Bronchial epithelial cell (primary cell): ENCODE data around the gene PSMD6. TPM values are rescaled to one million over a fixed set of nuclear protein-coding genes. Genes with fewer than 3 reads are reported as not detected.
A peak's percentile ranks its signal among the peaks of the same experiment; 100 is the strongest.

ENCODE experiments used
- DNase-seq: peaks from one replicate; pipeline ENCODE4 v3.0.0-alpha.2; 2010; ENCODE audit warnings: low read depth
- FAIRE-seq: peaks from 2 replicates; lab custom pipeline; 2011; peaks lifted over from hg19 to GRCh38; lab: Jason Lieb, UNC
- H3K27me3 ChIP-seq: 2 replicates; pipeline ENCODE4 v1.5.1; 2011; ENCODE audit warnings: low read length; ENCODE audit not compliant: control insufficient read depth, insufficient read depth
- H3K36me3 ChIP-seq: 2 replicates; pipeline ENCODE4 v1.5.1; 2011; ENCODE audit warnings: low read length; ENCODE audit not compliant: control insufficient read depth, insufficient read depth
- H3K4me3 ChIP-seq: 2 replicates; pipeline ENCODE4 v1.5.1; 2011; ENCODE audit warnings: mild to moderate bottlenecking, low read depth, low read length, control low read depth
- total RNA-seq: library from RNA; depleted of rRNA; stranded (reverse); fragments of >200 nt; gene quantifications from 2 replicates; pipeline ENCODE4 v1.2.1, GENCODE V29; 2014
- TF ChIP-seq, protein P1 (sequence below): IDR thresholded peaks from 2 replicates; pipeline ENCODE4 v1.5.1; 2011; ENCODE audit warnings: mild to moderate bottlenecking, moderate library complexity, low read length, control low read depth, inconsistent platforms; ENCODE audit not compliant: insufficient read depth, severe bottlenecking

The PSMD6 gene
- total RNA-seq, 1 donor from 2014 or later, result 52.9 TPM

GRCh38 chr3:64042952-64043351, 19.7 kb upstream of the PSMD6 start:
- DNase-seq (no peak), FAIRE-seq (no peak)
- H3K36me3 ChIP-seq, result no peaks in the 10 kb centered on the region
- H3K4me3 ChIP-seq, result no peak overlapping the region
- H3K27me3 ChIP-seq, result no peaks in the 10 kb centered on the region
- TF ChIP-seq, protein P1, sequence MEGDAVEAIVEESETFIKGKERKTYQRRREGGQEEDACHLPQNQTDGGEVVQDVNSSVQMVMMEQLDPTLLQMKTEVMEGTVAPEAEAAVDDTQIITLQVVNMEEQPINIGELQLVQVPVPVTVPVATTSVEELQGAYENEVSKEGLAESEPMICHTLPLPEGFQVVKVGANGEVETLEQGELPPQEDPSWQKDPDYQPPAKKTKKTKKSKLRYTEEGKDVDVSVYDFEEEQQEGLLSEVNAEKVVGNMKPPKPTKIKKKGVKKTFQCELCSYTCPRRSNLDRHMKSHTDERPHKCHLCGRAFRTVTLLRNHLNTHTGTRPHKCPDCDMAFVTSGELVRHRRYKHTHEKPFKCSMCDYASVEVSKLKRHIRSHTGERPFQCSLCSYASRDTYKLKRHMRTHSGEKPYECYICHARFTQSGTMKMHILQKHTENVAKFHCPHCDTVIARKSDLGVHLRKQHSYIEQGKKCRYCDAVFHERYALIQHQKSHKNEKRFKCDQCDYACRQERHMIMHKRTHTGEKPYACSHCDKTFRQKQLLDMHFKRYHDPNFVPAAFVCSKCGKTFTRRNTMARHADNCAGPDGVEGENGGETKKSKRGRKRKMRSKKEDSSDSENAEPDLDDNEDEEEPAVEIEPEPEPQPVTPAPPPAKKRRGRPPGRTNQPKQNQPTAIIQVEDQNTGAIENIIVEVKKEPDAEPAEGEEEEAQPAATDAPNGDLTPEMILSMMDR, result no peak

DNA sequence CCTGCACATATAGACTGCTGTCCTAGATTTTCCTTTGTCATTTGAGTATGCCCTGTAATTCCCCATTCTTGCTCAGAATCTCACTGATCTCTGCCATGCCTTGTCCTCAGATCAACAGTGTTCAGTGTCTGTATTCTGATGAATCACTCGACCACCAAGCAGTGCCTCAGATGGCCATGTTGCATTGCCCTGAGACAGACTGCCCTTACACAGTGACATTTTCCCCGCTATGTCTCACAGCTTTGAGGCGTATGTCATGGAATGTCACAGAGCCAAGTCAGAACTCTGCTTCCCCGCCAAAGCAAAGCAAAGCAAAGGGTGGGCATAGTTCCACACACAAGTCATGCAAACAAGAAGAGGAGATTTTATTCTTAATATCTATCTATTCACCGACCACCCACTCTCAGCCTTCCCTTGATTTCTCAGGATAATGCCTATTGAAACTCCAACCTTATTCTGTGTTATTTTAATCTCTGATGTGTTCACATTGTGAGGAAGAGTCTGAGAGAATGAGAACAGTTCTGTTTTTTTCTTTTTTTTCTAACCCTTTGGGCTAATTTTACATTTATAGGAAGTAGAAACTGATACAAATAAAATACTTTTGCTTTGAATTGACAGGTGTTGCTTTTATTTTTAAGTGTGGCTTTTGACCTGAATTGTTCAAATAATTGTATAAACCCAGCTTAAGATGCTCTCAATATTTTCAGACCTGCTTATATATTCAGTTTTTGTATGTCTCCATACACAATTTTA, 16.9 kb upstream of the PSMD6 start:
- DNase-seq (no peak), FAIRE-seq (no peak)
- TF ChIP-seq, protein P1, result no peak
- Histone ChIP-seq H3K4me3 (no peak overlapping the region), H3K36me3 (no peaks in the 10 kb centered on the region), H3K27me3 (no peaks in the 10 kb centered on the region)

- Histone ChIP-seq H3K36me3 (no peaks in the 10 kb centered on the region), H3K27me3 (no peaks in the 10 kb centered on the region), H3K4me3 (no peak overlapping the region)
- TF ChIP-seq, protein P1, result no peak
- FAIRE-seq, result no peak
- no peak for DNase-seq
These were observed 16.0 kb upstream of the PSMD6 start for GRCh38 chr3:64039332-64039731.

GRCh38 chr3:64038253-64038767, 15.0 kb upstream of the PSMD6 start:
- TF ChIP-seq, protein P1, result no peak
- no peak for DNase-seq
- peak; percentile 36 for FAIRE-seq
- Histone ChIP-seq H3K27me3 (no peaks in the 10 kb centered on the region), H3K36me3 (no peaks in the 10 kb centered on the region), H3K4me3 (no peak overlapping the region)

- H3K27me3 ChIP-seq, result no peaks in the 10 kb centered on the region
- DNase-seq, result no peak
- H3K36me3 ChIP-seq, result no peaks in the 10 kb centered on the region
- no peak for FAIRE-seq
- TF ChIP-seq, protein P1, result no peak
- H3K4me3 ChIP-seq, result no peak overlapping the region
These were observed 13.8 kb upstream of the PSMD6 start for GRCh38 chr3:64037084-64037483.
